Ovary (tissue), 9 donors: ENCODE measurements around the gene STAT4. TPM values are rescaled to one million over a fixed set of nuclear protein-coding genes. Genes with fewer than 3 reads are reported as not detected.
"Not testable (repeated sequence)": the region's sequence is repeated elsewhere in the genome, so short reads cannot be mapped to it uniquely, and the experiment has no call there.

ENCODE experiments used
- DNase-seq, 5 donors: peaks; one replicate each; pipeline ENCODE4 v3.0.0-alpha.2; 2019 to 2020
- H3K27ac ChIP-seq, 2 donors: fragments of 200-600 bp; one replicate each; pipeline versions ENCODE4 v1.5.1 to v1.8.0; 2019 to 2022
- H3K27me3 ChIP-seq: fragments of 200-600 bp; one replicate; pipeline ENCODE4 v1.8.0; 2022
- H3K36me3 ChIP-seq: fragments of 200-600 bp; sonication (generic); one replicate; pipeline ENCODE4 v1.5.1; 2019
- H3K4me1 ChIP-seq: one replicate; pipeline ENCODE4 v1.8.1; 2013; ENCODE audit warnings: mild to moderate bottlenecking, moderate library complexity; ENCODE audit not compliant: insufficient read depth
- H3K4me3 ChIP-seq: fragments of 200-600 bp; sonication (generic); one replicate; pipeline ENCODE4 v1.5.1; 2017
- H3K9me3 ChIP-seq, 2 donors: fragments of 200-600 bp in 1 of 2; sonication (generic) in 1 of 2; one replicate each; pipeline versions ENCODE4 v1.5.1 to v1.8.1; 2013 to 2019; ENCODE audit warnings: mild to moderate bottlenecking in 1 of 2, moderate library complexity in 1 of 2
- EP300 ChIP-seq: sonication (generic); formaldehyde crosslinking; IDR thresholded peaks from one replicate; pipeline ENCODE4 v1.6.1; 2017; ENCODE audit warnings: antibody characterized with exemption
- POLR2A ChIP-seq: fragments of 450-650 bp; IDR thresholded peaks from one replicate; pipeline ENCODE4 v1.6.1; 2017; ENCODE audit warnings: antibody characterized with exemption, mild to moderate bottlenecking, moderate library complexity
- WGBS, 3 donors: extraction: QIAGEN DNeasy Blood & Tissue Kit in 1 of 3; methylation state at CpG; one replicate each; pipeline versions ENCODE4 v1.1.5 to v1.1.7; 2013 to 2017; 5-methylcytosine and 5-hydroxymethylcytosine counted together
- intact Hi-C, 4 donors: fragments of 100-400 bp; cut with DNase I; formaldehyde crosslinking; loops; one replicate each; pipeline versions ENCODE4 v1.11.0 to v1.15.1; 2022 to 2023
- polyA plus RNA-seq, 2 donors: library from polyadenylated mRNA; stranded (reverse); fragments of 200-250 nt in 1 of 2; fragments of 350-450 nt in 1 of 2; fragmentation: Illumina TruSeq in 1 of 2; extraction: RNeasy Lipid Tissue Mini Kit (QIAGEN cat#74804) in 1 of 2; gene quantifications; one replicate each; pipeline ENCODE4 v1.2.3, GENCODE V29; 2013 to 2014
- total RNA-seq, 7 donors: library from RNA; depleted of rRNA in 2 of 7; stranded (reverse); fragments of >200 nt in 2 of 7; fragmentation: NEBNext Ultra II Directional in 3 of 7; extraction: Animal tissue kit (Norgen Biotek cat#: 25700) in 3 of 7; gene quantifications; one replicate each; pipeline versions ENCODE4 v1.1.0 to v1.2.4, GENCODE V29; 2016 to 2023
- TF ChIP-seq, protein P1 (sequence below), 3 donors: fragments of 450-650 bp in 2 of 3; fragments of 200-600 bp in 1 of 3; IDR thresholded peaks; one replicate each; pipeline versions ENCODE4 v1.5.1 to v1.8.0; 2016 to 2022; ENCODE audit warnings: antibody characterized with exemption in 3 of 3, mild to moderate bottlenecking in 1 of 3
- donor health status: DM: no; HTN: no; CAD: no; lungs with moderate emphysema.
- donor health status: DM: no; HTN: no; CAD: no.
- donor health status: Bipolar disorder and iron deficiency.
- donor health status: DM: yes; HTN: yes; CAD: no.
- donor health status: DM: no; HTN: no; CAD: no.
- donor health status: DM: yes; HTN: yes; CAD: no.

The STAT4 gene
- total and polyA plus RNA-seq, 9 donors: 0.52 to 3.6 (median 1.5) TPM

DNA sequence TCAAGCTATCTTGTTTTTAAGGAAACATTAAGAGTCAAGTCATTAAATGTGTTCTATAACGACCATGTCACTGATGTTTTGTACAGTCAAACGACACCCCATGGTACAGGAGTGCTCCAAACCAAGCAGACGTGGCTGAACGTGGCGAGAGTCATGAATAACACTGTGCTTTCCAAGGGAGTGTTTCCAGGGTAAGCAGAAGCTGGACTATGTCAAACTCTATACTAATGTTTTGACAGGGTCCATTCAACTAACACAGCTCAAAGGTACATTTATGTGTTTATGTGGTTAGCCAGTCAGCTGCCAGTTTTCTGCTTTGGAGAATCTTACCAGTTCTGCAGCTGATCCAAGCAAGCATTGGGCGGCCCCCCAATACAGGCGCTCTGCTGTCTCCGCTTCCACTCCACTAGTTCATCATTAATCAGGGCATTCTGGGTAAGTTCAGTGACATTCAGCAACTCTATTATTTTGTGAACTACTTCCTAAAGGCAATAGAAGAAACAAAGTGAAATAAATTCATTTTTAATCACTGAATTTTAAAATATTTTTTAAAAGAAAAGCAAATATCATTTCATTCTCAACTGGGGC, 153.2 kb downstream of the STAT4 start:
- Histone ChIP-seq H3K36me3 (no peaks in the 10 kb centered on the region), H3K9me3 (no peaks in the 10 kb centered on the region), H3K4me1 (no peaks in the 10 kb centered on the region), H3K4me3 (no peak overlapping the region), H3K27me3 (no peaks in the 10 kb centered on the region), H3K27ac (no peak overlapping the region)
- no peak for DNase-seq
- TF ChIP-seq POLR2A: no peak
- TF ChIP-seq, protein P1, sequence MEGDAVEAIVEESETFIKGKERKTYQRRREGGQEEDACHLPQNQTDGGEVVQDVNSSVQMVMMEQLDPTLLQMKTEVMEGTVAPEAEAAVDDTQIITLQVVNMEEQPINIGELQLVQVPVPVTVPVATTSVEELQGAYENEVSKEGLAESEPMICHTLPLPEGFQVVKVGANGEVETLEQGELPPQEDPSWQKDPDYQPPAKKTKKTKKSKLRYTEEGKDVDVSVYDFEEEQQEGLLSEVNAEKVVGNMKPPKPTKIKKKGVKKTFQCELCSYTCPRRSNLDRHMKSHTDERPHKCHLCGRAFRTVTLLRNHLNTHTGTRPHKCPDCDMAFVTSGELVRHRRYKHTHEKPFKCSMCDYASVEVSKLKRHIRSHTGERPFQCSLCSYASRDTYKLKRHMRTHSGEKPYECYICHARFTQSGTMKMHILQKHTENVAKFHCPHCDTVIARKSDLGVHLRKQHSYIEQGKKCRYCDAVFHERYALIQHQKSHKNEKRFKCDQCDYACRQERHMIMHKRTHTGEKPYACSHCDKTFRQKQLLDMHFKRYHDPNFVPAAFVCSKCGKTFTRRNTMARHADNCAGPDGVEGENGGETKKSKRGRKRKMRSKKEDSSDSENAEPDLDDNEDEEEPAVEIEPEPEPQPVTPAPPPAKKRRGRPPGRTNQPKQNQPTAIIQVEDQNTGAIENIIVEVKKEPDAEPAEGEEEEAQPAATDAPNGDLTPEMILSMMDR (IDR thresholded peaks at IDR 0.05): no peak
- TF ChIP-seq EP300: no peak
- 65 to 71% (median 69%) methylated on average over 8 of the region's 8 CpGs for WGBS, 3 donors
- intact Hi-C loops: no loop called here

DNA sequence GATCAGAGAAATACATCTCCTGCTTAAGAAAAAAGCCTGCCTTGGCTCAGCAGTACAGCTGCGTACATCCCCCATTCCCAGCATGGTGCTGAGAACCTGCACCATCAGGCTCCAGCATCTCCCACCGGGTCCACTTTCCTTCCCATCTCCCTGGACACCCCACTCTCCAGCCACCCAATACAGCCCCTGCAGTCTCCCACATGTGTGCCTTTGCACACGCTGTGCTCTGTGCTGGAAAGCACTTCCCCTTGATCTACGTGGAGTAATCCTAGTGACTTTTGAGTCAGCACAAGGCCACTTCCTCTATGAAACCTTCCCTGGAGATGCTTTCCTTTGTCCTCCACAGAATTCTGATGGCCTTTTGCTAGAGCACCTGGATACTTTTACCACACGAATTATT, 153.8 kb downstream of the STAT4 start:
- intact Hi-C loops: no loop called here
- no peak for DNase-seq
- Histone ChIP-seq H3K4me1 (no peaks in the 10 kb centered on the region), H3K27ac (no peak overlapping the region), H3K36me3 (no peaks in the 10 kb centered on the region), H3K4me3 (no peak overlapping the region), H3K9me3 (no peaks in the 10 kb centered on the region), H3K27me3 (no peaks in the 10 kb centered on the region)
- 85 to 90% (median 89%) methylated on average over 5 of the region's 5 CpGs for WGBS, 3 donors
- TF ChIP-seq EP300: no peak
- no peak for TF ChIP-seq POLR2A
- TF ChIP-seq, protein P1 (IDR thresholded peaks at IDR 0.05): no peak

DNA sequence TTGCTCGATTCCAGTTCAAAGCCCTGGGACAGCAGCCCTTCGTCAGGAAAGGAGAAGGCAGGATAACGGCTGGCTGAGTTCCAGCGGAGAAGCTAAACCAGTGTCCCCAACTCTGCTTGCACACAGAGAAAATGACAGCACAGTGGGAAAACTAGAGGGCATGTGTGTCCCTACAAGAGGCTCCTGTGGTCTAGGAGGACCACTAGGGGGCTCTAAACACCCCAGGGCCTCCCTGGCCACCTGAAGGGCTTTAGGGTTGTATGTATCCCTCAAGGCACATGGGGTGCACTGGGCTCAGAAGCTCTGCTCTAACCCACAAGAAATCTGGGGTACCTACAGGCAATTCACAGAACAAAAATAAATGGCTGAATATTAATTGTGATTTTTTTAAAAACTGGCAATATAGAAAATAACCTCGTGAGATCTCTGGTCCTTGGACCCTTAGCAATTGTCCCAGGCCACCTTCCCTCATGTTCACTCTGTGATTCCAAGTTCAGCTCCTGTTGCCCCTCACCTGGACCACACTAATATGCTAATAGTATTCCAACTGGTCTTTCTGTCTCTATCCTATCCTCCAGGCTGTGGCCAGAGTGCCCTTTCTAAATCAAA, 154.4 kb downstream of the STAT4 start:
- TF ChIP-seq POLR2A (no peak), EP300 (no peak)
- TF ChIP-seq, protein P1 (IDR thresholded peaks at IDR 0.05): no peak
- WGBS, 3 donors: 86 to 88% (median 86%) methylated on average over 5 of the region's 5 CpGs
- H3K4me1 ChIP-seq: no peaks in the 10 kb centered on the region
- intact Hi-C loops: no loop called here
- no peaks in the 10 kb centered on the region for H3K27me3 ChIP-seq
- DNase-seq: no peak
- H3K27ac ChIP-seq: no peak overlapping the region
- no peak overlapping the region for H3K4me3 ChIP-seq
- no peaks in the 10 kb centered on the region for H3K36me3 ChIP-seq
- H3K9me3 ChIP-seq: no peaks in the 10 kb centered on the region

DNA sequence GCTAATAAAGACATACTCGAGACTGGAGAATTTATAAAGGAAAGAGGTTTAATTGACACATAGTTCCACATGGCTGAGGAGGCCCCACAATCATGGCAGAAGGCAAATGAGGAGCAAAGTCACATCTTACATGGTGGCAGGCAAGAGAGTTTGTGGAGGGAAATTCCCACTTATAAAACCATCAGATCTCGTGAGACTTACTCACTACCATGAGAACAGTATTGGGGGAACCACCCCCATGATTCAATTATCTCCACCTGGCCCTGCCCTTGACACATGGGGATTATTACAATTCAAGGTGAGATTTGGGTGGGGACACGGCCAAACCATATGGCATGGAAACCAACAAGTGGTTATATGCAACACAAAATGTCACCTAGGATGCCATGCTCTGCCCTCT, 155.5 kb downstream of the STAT4 start:
- H3K4me3 ChIP-seq, intact Hi-C loops, DNase-seq, H3K27me3 ChIP-seq, H3K36me3 ChIP-seq, H3K4me1 ChIP-seq, H3K9me3 ChIP-seq, H3K27ac ChIP-seq: not testable (repeated sequence)
- 77 to 93% (median 81%) methylated on average over 3 of the region's 3 CpGs for WGBS, 3 donors

DNA sequence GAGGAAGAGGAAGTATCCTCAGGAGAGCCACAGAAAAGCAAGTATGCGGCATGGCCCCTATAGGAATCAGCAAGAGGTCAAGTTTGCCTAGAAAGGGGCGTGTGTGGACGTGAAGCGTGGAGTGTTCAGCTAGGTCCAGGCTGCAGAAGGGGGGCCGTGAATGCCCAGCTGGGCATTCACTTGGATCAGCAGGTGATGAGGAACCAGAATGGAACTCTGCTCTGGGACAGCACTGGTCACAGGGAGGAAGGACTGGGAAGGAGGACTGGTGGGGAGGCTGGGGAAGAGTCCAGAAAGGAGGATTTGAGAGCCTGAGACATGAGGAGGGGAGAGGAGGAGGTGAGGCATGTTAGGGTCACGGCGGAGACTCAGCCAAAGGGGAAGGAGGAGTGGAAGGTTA, 156.6 kb downstream of the STAT4 start:
- H3K27ac ChIP-seq: no peak overlapping the region
- intact Hi-C loops: no loop called here
- 88 to 94% (median 91%) methylated on average over 7 of the region's 7 CpGs for WGBS, 3 donors
- H3K4me1 ChIP-seq: no peaks in the 10 kb centered on the region
- no peak overlapping the region for H3K4me3 ChIP-seq
- H3K9me3 ChIP-seq: no peaks in the 10 kb centered on the region
- no peak for TF ChIP-seq POLR2A
- no peak for TF ChIP-seq EP300
- TF ChIP-seq, protein P1 (IDR thresholded peaks at IDR 0.05): no peak
- H3K36me3 ChIP-seq: no peaks in the 10 kb centered on the region
- DNase-seq: no peak
- H3K27me3 ChIP-seq: no peaks in the 10 kb centered on the region
